Renal cortical epithelial cell (primary cell): ENCODE data around the gene SPIRE1. TPM values are rescaled to one million over a fixed set of nuclear protein-coding genes. Genes with fewer than 3 reads are reported as not detected.
"Not testable (repeated sequence)": the region's sequence is repeated elsewhere in the genome, so short reads cannot be mapped to it uniquely, and the experiment has no call there.

Experiments used
- DNase-seq: peaks from one replicate; pipeline ENCODE4 v3.0.0-alpha.2; 2011; ENCODE audit warnings: low read depth
- total RNA-seq: library from RNA; depleted of rRNA; stranded (reverse); fragments of >200 nt; gene quantifications from 2 replicates; pipeline ENCODE4 v1.2.3, GENCODE V29; 2014

SPIRE1 gene
- total RNA-seq, 1 donor from 2014 or later, result 45.9 TPM

DNA sequence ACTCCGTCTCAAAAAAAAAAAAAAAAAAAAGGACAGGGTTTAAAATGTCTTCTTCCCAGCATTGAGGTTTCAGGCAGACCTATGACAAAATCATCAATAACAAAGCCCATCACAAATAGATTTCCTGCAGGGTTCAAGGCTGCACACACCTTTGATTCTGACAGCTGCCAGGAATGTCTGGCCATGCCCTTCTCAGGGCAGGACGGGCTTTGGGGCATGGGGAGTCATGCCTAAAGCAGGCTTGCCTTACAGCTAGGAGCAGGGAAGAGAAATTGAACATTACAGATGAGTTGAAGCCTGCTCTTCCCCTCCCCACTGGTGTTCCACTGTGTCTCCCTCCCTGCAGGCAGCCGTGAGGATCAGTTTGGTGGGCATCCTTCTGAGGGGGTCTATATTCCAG is 246.5 kb downstream of the SPIRE1 start:
- no peak for DNase-seq

DNA sequence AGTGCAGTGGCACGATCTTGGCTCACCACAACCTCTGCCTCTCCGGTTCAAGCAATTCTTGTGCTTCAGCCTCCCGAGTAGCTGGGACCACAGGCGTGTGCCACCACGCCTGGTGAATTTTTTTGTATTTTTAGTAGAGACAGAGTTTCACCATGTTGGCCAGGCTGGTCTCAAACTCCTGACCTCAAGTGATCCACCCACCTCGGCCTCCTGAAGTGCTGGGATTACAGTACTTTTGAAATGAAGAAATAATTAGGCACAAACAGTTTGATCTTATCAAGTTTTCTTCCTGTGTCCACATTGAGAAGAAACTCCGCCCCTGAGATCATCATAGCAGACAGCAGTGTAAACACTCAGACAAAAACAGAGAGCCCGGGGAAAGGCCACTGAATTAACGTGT is 247.2 kb downstream of the SPIRE1 start:
- DNase-seq, result not testable (repeated sequence)

DNA sequence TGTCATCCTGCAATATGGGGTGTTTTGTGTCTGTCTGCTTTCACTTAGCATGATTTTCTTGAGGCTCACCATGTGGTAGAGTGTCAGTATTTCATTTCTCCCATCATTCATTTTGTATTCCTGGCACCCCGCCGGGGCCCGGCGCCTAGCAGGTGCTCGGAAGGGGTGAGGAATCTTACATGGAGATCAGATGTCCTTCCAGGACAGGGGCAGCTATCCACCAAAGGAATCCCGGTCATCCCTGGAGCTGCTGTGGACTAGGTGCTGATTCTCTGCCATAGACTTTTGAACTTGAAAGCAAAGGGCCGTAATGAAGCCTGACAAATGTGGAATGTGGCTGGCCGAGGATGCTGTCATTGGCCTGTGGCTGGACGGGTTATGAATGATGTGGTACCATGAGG is 247.8 kb downstream of the SPIRE1 start:
- no peak for DNase-seq

DNA sequence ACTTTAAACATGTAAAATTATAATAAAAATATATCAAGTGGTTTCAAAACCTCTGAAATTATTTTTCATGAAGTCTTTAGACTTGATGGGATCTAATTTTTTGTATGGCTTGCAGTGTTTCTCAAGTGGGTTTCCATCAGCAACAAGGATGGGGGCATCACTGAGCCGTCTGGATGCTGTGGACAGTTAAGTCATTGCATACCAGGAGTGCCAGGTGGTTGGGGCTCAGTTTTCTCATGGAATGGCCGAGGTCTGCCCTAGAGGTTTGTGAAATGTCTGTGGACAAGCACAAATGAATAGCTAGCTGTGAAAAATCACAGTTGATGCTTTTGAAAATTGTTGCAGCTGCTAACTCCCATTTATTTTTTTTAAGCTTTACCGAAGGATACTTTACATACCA is 248.4 kb downstream of the SPIRE1 start:
- DNase-seq, result peak; percentile 13

DNA sequence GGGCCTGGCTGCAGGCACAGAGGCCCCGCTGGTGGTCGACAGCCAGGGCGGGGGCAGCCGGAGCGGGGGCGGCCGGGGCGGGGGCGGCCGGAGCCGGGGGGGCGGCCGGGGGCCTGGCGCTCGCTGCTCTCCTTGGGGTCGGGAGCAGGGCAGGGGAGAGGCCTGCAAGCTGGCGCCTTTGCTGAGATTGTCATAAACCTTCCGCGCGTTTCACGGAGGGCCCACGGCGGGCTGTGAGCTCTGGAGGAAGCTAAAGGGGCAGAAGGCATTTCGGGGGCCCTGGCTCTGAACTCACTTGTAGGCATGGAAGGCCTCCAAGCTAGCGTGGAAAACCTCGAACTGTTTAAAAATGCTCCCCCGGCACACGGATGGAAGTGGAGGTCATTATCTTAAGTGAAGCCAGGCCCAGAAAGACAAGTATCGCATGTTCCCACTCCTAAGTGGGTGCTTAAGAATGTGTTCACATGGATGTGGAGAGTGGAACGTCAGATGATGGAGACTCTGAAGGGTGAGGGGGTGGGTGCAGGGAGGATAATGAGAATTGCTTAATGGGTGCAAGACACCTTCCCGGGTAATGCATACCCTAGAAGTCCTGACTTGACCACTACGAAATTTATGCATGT is 249.5 kb downstream of the SPIRE1 start:
- DNase-seq, result no peak

DNA sequence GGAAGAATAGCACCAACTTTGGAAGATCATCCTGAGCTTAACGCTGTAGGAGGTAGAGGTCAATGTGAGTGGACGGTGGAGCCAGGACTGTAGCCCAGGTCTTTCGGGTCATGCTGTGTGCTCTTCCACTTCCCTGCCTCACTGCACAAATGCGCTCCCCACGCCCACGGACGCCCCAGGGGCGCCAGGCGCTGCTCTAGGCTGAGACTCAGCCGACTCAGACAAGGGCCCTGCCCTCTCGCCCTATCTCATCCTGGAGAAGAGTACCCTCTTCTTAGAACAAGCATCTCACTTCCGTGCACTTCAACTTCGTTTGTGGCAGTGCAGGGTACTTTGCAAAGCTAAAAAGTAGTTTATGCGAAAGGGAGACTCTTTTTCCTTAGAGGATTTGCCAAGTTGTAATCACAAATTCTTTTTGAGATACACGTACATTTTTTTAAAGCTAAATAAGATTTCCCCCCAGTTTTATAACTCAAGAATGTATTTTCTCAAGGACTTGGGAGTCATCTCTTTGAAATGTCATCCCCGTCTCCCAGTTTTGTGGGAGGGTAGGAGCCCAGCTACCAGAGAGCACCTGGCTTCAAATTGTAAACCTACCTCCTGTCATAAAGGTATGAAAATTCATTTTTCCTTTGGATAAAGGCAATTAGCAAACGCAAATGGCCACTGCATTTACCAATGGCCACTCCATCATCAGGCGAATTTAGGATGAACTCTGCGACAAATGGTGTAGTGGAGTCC is 251.4 kb downstream of the SPIRE1 start:
- DNase-seq, result no peak

DNA sequence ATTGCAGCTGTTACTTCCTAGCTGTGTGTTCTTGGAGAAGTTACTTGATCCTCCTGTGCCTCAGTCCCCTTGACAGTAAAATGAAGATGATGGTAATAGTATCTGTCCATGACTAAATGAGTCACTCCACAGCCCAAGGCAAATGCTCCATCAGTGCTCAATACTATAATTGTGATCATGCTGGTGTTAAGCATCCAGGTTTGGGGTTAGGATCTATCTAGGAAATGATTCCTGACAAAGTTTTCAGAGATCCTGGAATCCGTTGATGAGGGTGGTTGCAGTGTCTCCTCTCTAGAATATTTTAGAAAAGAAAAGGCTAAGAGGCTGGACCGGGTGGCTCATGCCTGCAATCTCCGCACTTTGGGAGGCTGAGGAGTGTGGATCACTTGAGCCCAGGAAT is 252.8 kb downstream of the SPIRE1 start:
- no peak for DNase-seq

DNA sequence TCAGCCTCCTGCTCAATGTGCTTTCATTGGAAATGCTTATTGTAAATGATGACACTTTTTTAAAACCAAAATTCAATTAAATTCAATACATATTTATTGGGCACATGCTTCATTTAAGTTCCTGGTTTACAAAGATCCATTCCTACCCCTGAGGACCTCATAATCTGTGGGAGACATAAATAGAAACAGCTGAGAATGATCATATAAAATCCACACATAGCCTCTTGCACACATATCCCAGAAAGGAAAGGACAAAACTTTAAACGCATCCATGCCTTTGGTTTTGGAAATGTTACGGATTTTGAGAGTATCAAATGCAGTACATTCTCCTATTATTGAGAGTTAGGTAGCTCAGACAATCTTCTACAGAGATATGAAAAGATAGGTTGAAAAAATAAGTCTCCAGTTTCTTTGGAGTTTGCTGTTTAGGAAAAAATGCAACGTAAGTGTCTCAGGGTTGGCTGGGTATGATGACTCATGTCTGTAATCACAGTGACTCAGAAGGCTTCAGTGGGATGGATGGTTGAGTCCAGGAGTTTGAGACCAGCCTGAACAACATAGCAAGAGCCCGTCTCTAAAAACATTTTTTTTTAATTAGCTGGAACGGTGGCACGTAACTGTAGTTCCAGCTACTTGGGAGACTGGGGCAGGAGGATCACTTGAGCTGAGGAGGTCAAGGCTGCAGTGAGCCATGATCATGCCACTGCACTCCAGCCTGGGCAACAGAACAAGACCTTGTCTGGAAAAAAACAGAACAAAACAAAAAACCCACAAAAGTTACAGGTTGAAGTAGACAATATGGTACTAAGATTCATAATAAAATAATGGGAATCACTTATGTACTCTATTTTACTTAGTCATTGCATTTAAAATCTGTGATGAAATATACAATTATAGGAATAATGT is 254.1 kb downstream of the SPIRE1 start:
- DNase-seq, result peak; percentile 94

DNA sequence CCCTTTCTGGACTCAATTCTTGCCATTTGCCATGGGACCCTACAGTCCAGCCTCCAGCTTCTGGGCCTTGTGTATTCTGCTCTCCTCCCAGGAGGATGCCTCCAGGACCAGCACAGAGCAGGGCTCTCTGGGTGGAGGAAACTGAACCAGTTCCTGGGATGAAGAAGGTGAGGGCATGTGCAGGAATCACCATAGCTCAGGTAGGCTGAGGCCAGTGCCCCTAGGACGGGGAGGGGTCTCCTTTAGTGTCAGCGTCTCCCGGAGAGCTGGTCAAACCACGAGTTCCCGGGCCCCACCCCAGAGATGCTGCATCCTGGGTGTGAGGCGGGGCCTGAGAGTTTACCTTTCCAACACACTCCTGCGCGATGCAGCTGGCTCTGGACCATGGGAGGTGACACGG is 256.0 kb downstream of the SPIRE1 start:
- no peak for DNase-seq

DNA sequence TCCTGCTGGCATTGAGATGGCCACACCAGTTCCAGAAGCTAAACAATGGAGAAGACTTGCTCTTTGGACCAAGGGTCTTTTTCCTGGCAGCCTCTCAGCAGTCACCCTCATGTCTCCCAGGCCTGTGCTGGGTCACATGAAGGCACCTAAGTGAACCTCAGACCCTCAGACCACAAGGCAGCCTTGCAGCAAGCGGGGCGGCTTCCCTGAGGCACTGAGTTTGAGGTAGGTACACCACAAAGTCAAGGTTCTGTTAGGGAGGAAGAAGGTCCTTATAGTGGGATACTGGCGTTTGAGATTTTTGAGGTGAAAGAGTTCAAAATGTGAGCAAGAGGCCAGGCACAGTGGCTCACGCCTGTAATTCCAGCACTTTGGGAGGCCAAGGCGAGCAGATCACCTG is 258.7 kb downstream of the SPIRE1 start:
- DNase-seq, result no peak

DNA sequence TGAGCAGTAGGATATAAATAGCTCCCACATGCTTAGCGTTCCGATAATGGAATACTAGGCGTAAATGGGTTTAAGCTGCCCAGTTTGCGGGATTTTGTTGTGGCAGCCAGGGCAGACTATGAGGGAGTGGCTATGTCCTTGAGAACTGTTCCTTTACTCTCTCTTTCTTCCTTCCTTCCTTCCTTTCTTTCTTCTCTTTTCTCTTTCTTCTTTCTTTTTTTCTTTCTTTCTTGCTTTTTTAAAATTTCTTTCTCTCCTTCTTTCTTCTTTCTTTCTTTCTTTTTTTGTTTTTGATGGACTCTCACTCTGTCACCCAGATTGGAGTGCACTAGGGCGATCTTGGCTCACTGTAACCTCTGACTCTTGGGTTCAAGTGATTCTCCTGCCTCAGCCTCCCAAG is 259.3 kb downstream of the SPIRE1 start:
- no peak for DNase-seq

DNA sequence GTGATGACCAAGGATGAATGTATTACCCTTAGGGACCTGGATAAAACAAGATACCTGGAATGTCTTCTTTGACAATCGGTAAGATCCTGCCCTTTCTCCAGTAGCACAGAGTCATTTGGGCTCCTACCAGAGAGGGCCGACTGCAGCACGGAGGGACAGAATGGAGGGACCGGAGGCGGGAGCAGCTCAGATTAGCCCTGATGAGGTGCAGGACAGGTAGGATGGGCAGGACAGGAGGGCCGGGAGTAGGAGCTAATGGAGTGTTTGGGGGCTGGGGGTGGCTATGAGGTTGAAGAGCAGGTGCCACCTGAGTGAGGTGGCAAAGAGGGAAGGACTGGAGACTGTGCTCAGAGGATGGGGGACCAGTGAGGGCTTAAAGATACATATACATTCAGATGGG is 260.1 kb downstream of the SPIRE1 start:
- no peak for DNase-seq

DNA sequence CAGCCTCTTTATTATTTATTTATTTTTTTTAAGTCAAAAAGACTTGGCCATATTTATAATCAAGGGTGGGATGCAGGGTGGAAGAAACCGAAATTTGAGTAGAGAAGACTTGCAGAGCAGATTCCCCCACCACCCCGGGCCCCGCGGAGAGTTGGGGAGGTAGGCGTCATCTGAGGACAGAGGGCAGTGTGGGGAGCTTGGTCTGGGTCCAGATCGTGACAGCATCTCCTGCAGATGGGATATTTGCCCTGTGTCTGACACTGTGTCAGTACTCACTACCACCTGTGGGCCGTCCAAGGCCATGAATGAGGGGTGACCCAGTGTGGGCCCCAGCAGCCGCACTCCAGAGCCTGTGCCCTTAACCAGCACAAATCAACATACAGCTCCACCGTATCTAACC is 260.7 kb downstream of the SPIRE1 start:
- no peak for DNase-seq

Other genes with a start within 250 kb of the SPIRE1 start
- gene CEP76, start 44.6 kb upstream of the SPIRE1 start, total RNA-seq, result 13.7 and 14.3 TPM in 2 replicates
- 52.8 and 111 TPM in 2 replicates for gene PSMG2, start 44.9 kb upstream of the SPIRE1 start, total RNA-seq
- 32.0 and 51.6 TPM in 2 replicates for gene PTPN2, start 226.1 kb upstream of the SPIRE1 start, total RNA-seq